ENCODE results near the gene TNS1. TPM values are rescaled to one million over a fixed set of nuclear protein-coding genes. Genes with fewer than 3 reads are reported as not detected.

Gene TNS1
- total and polyA plus RNA-seq, 4 donors, result 67.0 to 377 (median 208) TPM

DNA sequence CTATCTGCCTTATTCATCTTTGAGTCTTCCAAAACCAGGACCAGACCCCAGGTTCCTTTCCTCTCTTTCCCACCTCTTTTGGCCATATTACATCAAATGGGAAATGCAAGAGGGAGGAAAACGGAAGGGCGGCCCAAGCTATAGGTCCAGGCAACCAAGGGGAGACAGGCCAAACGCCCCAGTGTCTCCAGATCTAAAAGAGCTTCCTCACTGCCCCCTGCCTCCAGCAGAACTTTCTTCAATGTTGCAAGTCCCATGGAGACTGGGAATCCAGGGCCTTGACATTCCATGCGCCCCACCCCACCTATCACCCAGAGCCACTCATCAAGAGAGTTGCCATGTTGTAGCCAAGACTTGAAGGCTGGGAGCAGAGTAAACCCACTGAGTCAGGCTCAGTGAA is 15.4 kb downstream of the TNS1 start:
- Histone ChIP-seq H3K4me3 (no peak overlapping the region), H3K4me1 (ENCODE audit: control insufficient read depth in 5 of 5, insufficient read depth in 5 of 5, low read length in 5 of 5) (peaks cover 0 to 14% (median 9%) of the 10 kb centered on the region in 5 donors), H3K27me3 (ENCODE audit: control insufficient read depth in 3 of 3, insufficient read depth in 3 of 3, low read length in 2 of 3) (no peaks in the 10 kb centered on the region), H3K36me3 (ENCODE audit: control insufficient read depth in 4 of 4, insufficient read depth in 4 of 4, low read length in 4 of 4) (peaks cover 0 to 23% (median 8%) of the 10 kb centered on the region in 4 donors), H3K9me3 (ENCODE audit: control insufficient read depth in 4 of 4, insufficient read depth in 3 of 4, low read length in 3 of 4) (no peaks in the 10 kb centered on the region), H3K27ac (ENCODE audit: low read depth in 1 of 2, low read length in 1 of 2) (peak overlapping the region; percentile 42 to 78), H3K9ac (ENCODE audit: insufficient read depth in 1 of 2, low read length in 2 of 2) (no peak overlapping the region)
- 93 to 97% methylated on average over 4 of the region's 4 CpGs for WGBS, 2 donors
- no peak for TF ChIP-seq CTCF (IDR thresholded peaks at IDR 0.05; ENCODE audit: control extremely low read depth, extremely low read depth)
- DNase-seq, result no peak
- ATAC-seq (ENCODE audit: insufficient read depth, low FRiP score), result no peak

- TF ChIP-seq CTCF (IDR thresholded peaks at IDR 0.05; ENCODE audit: control extremely low read depth, extremely low read depth), result no peak
- H3K27me3 ChIP-seq (ENCODE audit: control insufficient read depth in 3 of 3, insufficient read depth in 3 of 3, low read length in 2 of 3), result no peaks in the 10 kb centered on the region
- H3K4me3 ChIP-seq, result no peak overlapping the region
- no peak overlapping the region for H3K27ac ChIP-seq (ENCODE audit: low read depth in 1 of 2, low read length in 1 of 2)
- H3K9me3 ChIP-seq (ENCODE audit: control insufficient read depth in 4 of 4, insufficient read depth in 3 of 4, low read length in 3 of 4), result no peaks in the 10 kb centered on the region
- peaks cover 0 to 21% (median 9%) of the 10 kb centered on the region in 4 donors for H3K36me3 ChIP-seq (ENCODE audit: control insufficient read depth in 4 of 4, insufficient read depth in 4 of 4, low read length in 4 of 4)
- H3K9ac ChIP-seq (ENCODE audit: insufficient read depth in 1 of 2, low read length in 2 of 2), result no peak overlapping the region
- DNase-seq (no peak), ATAC-seq (ENCODE audit: insufficient read depth, low FRiP score) (no peak)
- WGBS, 2 donors, result 91 to 96% methylated on average over 16 of the region's 16 CpGs
- peaks cover under 1 to 19% (median 9%) of the 10 kb centered on the region in 5 donors for H3K4me1 ChIP-seq (ENCODE audit: control insufficient read depth in 5 of 5, insufficient read depth in 5 of 5, low read length in 5 of 5)
These were observed 16.4 kb downstream of the TNS1 start for GRCh38 chr2:217986256-217986961.

DNA sequence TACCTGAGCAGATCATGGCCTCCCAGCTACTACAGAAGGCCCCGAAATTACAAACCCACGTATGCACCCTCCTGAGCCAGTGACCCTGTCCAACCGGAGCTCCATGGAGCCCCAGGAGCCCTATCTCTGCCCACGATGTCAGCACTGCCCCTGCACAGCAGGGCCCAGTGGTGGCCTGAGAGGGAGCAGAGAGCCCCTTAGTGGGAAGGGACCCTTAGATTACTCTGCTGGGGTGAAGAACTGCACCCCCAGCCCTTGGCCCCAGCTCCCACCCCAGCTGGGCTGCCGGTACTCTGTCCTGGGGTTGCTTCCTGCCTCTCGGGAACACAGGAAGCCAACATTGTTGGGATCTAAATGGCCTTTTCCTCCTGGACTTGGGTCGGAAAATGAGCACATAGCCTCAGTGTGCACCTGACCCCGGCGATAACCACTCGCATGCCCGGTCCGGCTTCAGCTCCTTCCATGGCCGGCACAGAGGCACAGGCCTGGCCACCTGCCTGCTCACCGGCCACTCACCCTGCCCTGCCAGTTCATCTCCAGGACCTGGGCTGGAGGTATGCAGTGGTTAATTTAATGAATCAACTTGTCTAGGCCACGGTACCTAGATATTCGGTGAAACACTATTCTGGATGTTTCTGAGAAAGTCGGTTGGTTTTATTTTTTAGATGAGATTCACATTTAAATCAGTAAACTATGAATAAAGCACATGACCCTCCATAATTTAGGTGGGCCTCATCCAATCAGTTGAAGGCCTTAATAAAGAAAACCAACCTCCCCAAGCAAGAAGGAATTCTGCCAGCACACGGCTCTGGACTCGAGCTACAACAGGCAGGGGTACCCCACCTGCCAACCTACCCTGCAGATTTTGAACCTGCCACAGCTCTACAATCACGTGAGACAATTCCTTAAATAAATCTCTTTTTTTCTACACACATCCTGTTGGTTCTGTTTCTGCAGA is 19.2 kb downstream of the TNS1 start:
- Histone ChIP-seq H3K4me3 (no peak overlapping the region), H3K27me3 (ENCODE audit: control insufficient read depth in 3 of 3, insufficient read depth in 3 of 3, low read length in 2 of 3) (no peaks in the 10 kb centered on the region), H3K36me3 (ENCODE audit: control insufficient read depth in 4 of 4, insufficient read depth in 4 of 4, low read length in 4 of 4) (peaks cover 0 to 13% (median 2%) of the 10 kb centered on the region in 4 donors), H3K4me1 (ENCODE audit: control insufficient read depth in 5 of 5, insufficient read depth in 5 of 5, low read length in 5 of 5) (peaks cover 16 to 40% (median 22%) of the 10 kb centered on the region in 5 donors), H3K9me3 (ENCODE audit: control insufficient read depth in 4 of 4, insufficient read depth in 3 of 4, low read length in 3 of 4) (no peaks in the 10 kb centered on the region), H3K9ac (ENCODE audit: insufficient read depth in 1 of 2, low read length in 2 of 2) (no peak overlapping the region), H3K27ac (ENCODE audit: low read depth in 1 of 2, low read length in 1 of 2) (peak overlapping the region; percentile 57 to 62)
- TF ChIP-seq CTCF (IDR thresholded peaks at IDR 0.05; ENCODE audit: control extremely low read depth, extremely low read depth), result no peak
- peak in 1 of 3 donors; percentile 30 for DNase-seq
- WGBS, 2 donors, result 76 to 77% methylated on average over 20 of the region's 20 CpGs
- no peak for ATAC-seq (ENCODE audit: insufficient read depth, low FRiP score)
